Karpas-422 (cell line): ENCODE data around the gene ADGRA1. TPM values are rescaled to one million over a fixed set of nuclear protein-coding genes. Genes with fewer than 3 reads are reported as not detected.
"Not testable (repeated sequence)": the region's sequence is repeated elsewhere in the genome, so short reads cannot be mapped to it uniquely, and the experiment has no call there.

Experiments used
- DNase-seq: peaks from one replicate; pipeline ENCODE4 v3.0.0-alpha.2; 2015
- H2AFZ ChIP-seq: fragments of 200-600 bp; sonication (generic); 2 replicates; pipeline ENCODE4 v1.6.1; 2014; ENCODE audit warnings: antibody characterized with exemption, low read length, mixed read lengths
- H3K27ac ChIP-seq: fragments of 200-600 bp; sonication (generic); 2 replicates; pipeline ENCODE4 v1.5.1; 2014; ENCODE audit warnings: mild to moderate bottlenecking, low read length, moderate library complexity
- H3K27me3 ChIP-seq: fragments of 200-600 bp; sonication (generic); 2 replicates; pipeline ENCODE4 v1.6.1; 2014; ENCODE audit warnings: low read length, mixed read lengths
- H3K36me3 ChIP-seq: fragments of 200-600 bp; sonication (generic); 2 replicates; pipeline ENCODE4 v1.6.1; 2014; ENCODE audit warnings: low read length, mixed read lengths; ENCODE audit not compliant: insufficient read depth
- H3K4me1 ChIP-seq: fragments of 200-600 bp; sonication (generic); 2 replicates; pipeline ENCODE4 v1.6.1; 2014; ENCODE audit warnings: mild to moderate bottlenecking, low read length, mixed read lengths
- H3K4me2 ChIP-seq: fragments of 200-600 bp; sonication (generic); 2 replicates; pipeline ENCODE4 v1.6.1; 2014; ENCODE audit warnings: low read length, low read depth, mild to moderate bottlenecking; ENCODE audit not compliant: poor library complexity, severe bottlenecking
- H3K4me3 ChIP-seq: fragments of 200-600 bp; sonication (generic); 2 replicates; pipeline ENCODE4 v1.5.1; 2014; ENCODE audit warnings: mild to moderate bottlenecking, antibody characterized with exemption, low read length, mixed read lengths
- H3K79me2 ChIP-seq: fragments of 200-600 bp; sonication (generic); 2 replicates; pipeline ENCODE4 v1.6.1; 2014; ENCODE audit warnings: mild to moderate bottlenecking, low read length, mixed read lengths
- H3K9ac ChIP-seq: fragments of 200-600 bp; sonication (generic); 2 replicates; pipeline ENCODE4 v1.6.0; 2014; ENCODE audit warnings: low read length
- H3K9me2 ChIP-seq: fragments of 200-600 bp; sonication (generic), shearing (Covaris generic); replicated peaks from 2 replicates; pipeline ENCODE4 v1.6.0; 2014; ENCODE audit warnings: mild to moderate bottlenecking, low read length, moderate library complexity; ENCODE audit not compliant: insufficient read depth
- H3K9me3 ChIP-seq: fragments of 300-700, 200-600 bp; sonication (generic); 2 replicates; pipeline ENCODE4 v1.6.1; 2014; ENCODE audit warnings: low read length, mixed read lengths
- H4K20me1 ChIP-seq: fragments of 200-600 bp; sonication (generic); 2 replicates; pipeline ENCODE4 v1.6.1; 2014; ENCODE audit warnings: mild to moderate bottlenecking, antibody characterized with exemption, low read length, low read depth; ENCODE audit not compliant: insufficient read depth
- total RNA-seq: library from RNA; depleted of rRNA; stranded (reverse); fragments of >200 nt; shearing (Covaris generic); gene quantifications from 2 replicates; pipeline ENCODE4 v1.2.3, GENCODE V29; 2014; ENCODE audit warnings: low replicate concordance

ADGRA1 gene
- total RNA-seq, 1 experiment from 2014 or later = not detected

GRCh38 chr10:133110609-133111275, 23.0 kb downstream of the ADGRA1 start:
- Histone ChIP-seq H2AFZ (no peak overlapping the region), H3K9ac (no peak overlapping the region), H3K9me2 (no peaks in the 10 kb centered on the region), H3K79me2 (no peaks in the 10 kb centered on the region), H3K27me3 (no peaks in the 10 kb centered on the region), H3K4me1 (no peaks in the 10 kb centered on the region), H3K36me3 (no peaks in the 10 kb centered on the region), H3K4me3 (no peak overlapping the region), H4K20me1 (no peaks in the 10 kb centered on the region), H3K27ac (no peak overlapping the region), H3K9me3 (peaks cover 5% of the 10 kb centered on the region; the same call in 1 of the 2 replicates), H3K4me2 (no peak overlapping the region)
- DNase-seq = no peak

GRCh38 chr10:133111640-133112039, 23.9 kb downstream of the ADGRA1 start:
- H3K9me3 ChIP-seq, H2AFZ ChIP-seq, H3K4me3 ChIP-seq, H3K36me3 ChIP-seq, H3K9me2 ChIP-seq, H4K20me1 ChIP-seq, H3K27me3 ChIP-seq, H3K4me1 ChIP-seq, H3K79me2 ChIP-seq, DNase-seq, H3K27ac ChIP-seq, H3K9ac ChIP-seq, H3K4me2 ChIP-seq: not testable (repeated sequence)

- Histone ChIP-seq H3K36me3 (no peaks in the 10 kb centered on the region), H3K9me3 (peaks cover 4% of the 10 kb centered on the region), H3K79me2 (no peaks in the 10 kb centered on the region), H2AFZ (no peak overlapping the region), H3K9ac (no peak overlapping the region), H3K4me3 (no peak overlapping the region), H3K27me3 (no peaks in the 10 kb centered on the region), H3K4me1 (no peaks in the 10 kb centered on the region), H4K20me1 (no peaks in the 10 kb centered on the region), H3K9me2 (no peaks in the 10 kb centered on the region), H3K4me2 (no peak overlapping the region), H3K27ac (no peak overlapping the region)
- DNase-seq = no peak
Measured at GRCh38 chr10:133113146-133113830, 25.6 kb downstream of the ADGRA1 start.

- Histone ChIP-seq H3K36me3 (no peaks in the 10 kb centered on the region), H3K9me2 (no peaks in the 10 kb centered on the region), H2AFZ (no peak overlapping the region), H3K9me3 (peaks cover 5% of the 10 kb centered on the region), H3K4me2 (no peak overlapping the region), H3K27ac (no peak overlapping the region), H3K79me2 (no peaks in the 10 kb centered on the region), H4K20me1 (no peaks in the 10 kb centered on the region), H3K4me3 (no peak overlapping the region), H3K27me3 (no peaks in the 10 kb centered on the region), H3K9ac (no peak overlapping the region), H3K4me1 (no peaks in the 10 kb centered on the region)
- no peak for DNase-seq
Measured at GRCh38 chr10:133113847-133114246, 26.1 kb downstream of the ADGRA1 start.

GRCh38 chr10:133114251-133114650, 26.5 kb downstream of the ADGRA1 start:
- Histone ChIP-seq H3K9ac (no peak overlapping the region), H3K36me3 (no peaks in the 10 kb centered on the region), H4K20me1 (no peaks in the 10 kb centered on the region), H3K79me2 (no peaks in the 10 kb centered on the region), H3K4me1 (no peaks in the 10 kb centered on the region), H3K4me3 (no peak overlapping the region), H2AFZ (no peak overlapping the region), H3K9me2 (no peaks in the 10 kb centered on the region), H3K27me3 (no peaks in the 10 kb centered on the region), H3K4me2 (no peak overlapping the region), H3K9me3 (peaks cover 5% of the 10 kb centered on the region), H3K27ac (no peak overlapping the region)
- no peak for DNase-seq

GRCh38 chr10:133114726-133115452, 27.2 kb downstream of the ADGRA1 start:
- H3K79me2 ChIP-seq = no peaks in the 10 kb centered on the region

GRCh38 chr10:133115453-133115842, 27.7 kb downstream of the ADGRA1 start:
- no peaks in the 10 kb centered on the region for H4K20me1 ChIP-seq
- no peak overlapping the region for H3K27ac ChIP-seq
- no peaks in the 10 kb centered on the region for H3K4me1 ChIP-seq
- H3K9ac ChIP-seq = no peak overlapping the region
- H3K9me3 ChIP-seq = peaks cover 5% of the 10 kb centered on the region
- no peaks in the 10 kb centered on the region for H3K79me2 ChIP-seq
- H3K27me3 ChIP-seq = no peaks in the 10 kb centered on the region
- DNase-seq = no peak
- H2AFZ ChIP-seq = no peak overlapping the region
- H3K36me3 ChIP-seq = no peaks in the 10 kb centered on the region
- H3K4me2 ChIP-seq = no peak overlapping the region
- H3K4me3 ChIP-seq = no peak overlapping the region
- H3K9me2 ChIP-seq = no peaks in the 10 kb centered on the region

More at GRCh38 chr10:133114726-133115452, 27.2 kb downstream of the ADGRA1 start:
- Histone ChIP-seq H3K36me3 (no peaks in the 10 kb centered on the region), H3K4me3 (no peak overlapping the region), H3K4me2 (no peak overlapping the region), H2AFZ (no peak overlapping the region), H3K27ac (no peak overlapping the region), H3K27me3 (no peaks in the 10 kb centered on the region), H3K4me1 (no peaks in the 10 kb centered on the region), H4K20me1 (no peaks in the 10 kb centered on the region), H3K9ac (no peak overlapping the region), H3K9me2 (no peaks in the 10 kb centered on the region), H3K9me3 (peaks cover 5% of the 10 kb centered on the region)
- DNase-seq = no peak

- no peak overlapping the region for H2AFZ ChIP-seq
- DNase-seq = no peak
- no peaks in the 10 kb centered on the region for H3K36me3 ChIP-seq
- peaks cover 5% of the 10 kb centered on the region for H3K9me3 ChIP-seq
- no peak overlapping the region for H3K4me2 ChIP-seq
- H4K20me1 ChIP-seq = no peaks in the 10 kb centered on the region
- no peaks in the 10 kb centered on the region for H3K79me2 ChIP-seq
- no peaks in the 10 kb centered on the region for H3K4me1 ChIP-seq
- no peaks in the 10 kb centered on the region for H3K27me3 ChIP-seq
- no peak overlapping the region for H3K9ac ChIP-seq
- no peak overlapping the region for H3K4me3 ChIP-seq
- no peaks in the 10 kb centered on the region for H3K9me2 ChIP-seq
- no peak overlapping the region for H3K27ac ChIP-seq
Measured at GRCh38 chr10:133115976-133116375, 28.3 kb downstream of the ADGRA1 start.
